NCI-H2196 treated with DMSO at 0.1 percent for 48 hours (cell line): ENCODE data around the gene IL22.

ENCODE experiments used
- DNase-seq: peaks from one replicate; lab custom pipeline; 2025; ENCODE audit not compliant: unreplicated experiment; lab: John Stamatoyannopoulos, UW

Gene IL22

DNA sequence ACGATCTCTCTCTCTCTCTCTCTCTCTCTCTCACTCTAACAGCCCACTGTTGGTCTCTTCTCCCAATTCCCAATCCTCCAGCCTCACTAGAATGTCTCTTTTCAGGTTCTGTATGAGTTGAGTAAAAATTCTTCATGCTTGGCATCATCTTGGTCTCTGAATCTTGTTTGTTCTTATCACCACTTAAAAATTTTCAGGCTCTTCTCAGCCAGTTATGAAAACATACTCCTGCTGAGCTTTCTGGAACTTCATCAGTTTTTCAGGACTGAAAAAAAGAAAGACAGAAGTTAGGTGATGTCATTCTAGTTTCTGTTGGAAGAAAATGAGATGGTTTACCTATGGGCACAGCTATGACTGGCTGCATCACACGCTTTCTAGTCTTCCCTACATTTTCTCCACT lies 11.5 kb upstream of the IL22 start:
- no peak for DNase-seq

DNA sequence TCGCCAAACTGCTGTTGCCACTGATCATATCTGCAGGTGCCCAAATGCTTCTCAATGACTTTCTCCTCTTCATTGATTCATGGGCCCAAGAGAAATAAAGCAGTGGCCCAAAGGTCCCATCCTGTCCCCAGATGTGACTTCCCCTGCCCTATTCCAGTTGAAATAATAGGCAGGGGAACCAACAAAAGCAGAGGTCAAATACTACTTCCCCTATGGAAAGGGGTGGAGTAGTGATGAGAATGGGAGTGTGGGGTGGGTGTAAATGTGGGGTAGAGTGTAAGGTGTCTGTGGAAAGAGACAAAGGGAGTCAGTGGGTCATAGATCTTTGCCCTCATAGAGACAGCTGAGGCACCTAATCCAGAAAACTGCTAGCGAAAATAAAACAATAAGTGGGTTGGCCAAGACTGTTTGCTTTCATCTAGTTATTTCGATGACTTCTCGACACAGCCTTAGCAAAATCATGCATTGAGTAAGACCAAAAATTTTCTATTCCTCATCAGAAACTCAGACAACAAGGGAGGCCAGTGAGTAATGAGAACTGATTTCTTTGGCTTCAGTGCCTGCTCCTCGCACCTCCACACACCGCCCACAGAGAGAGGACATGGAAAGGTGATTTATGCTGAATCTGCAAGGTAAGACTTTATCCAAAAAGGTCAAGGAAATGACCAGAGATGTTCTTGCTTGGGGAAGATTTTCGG lies 10.9 kb upstream of the IL22 start:
- DNase-seq: no peak

DNA sequence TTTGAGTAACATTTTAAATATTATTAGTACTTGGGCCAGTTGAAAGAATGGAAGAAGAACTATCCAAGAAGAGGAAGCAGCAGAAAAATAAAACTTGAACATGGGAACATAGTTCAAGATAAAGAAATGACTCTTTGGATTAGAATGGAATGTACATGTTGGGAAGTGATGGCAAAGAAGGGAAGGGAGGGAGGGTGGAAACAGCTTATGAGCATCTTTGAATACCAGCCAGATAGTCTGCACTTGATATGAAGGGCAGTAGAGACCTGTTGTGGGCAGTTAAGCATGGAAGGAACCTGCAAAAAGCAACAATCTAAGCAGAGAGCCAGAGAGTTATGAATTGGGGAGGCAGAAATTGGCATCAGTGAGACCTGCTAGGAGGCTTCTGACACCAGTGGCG lies 10.0 kb upstream of the IL22 start:
- DNase-seq: no peak

DNA sequence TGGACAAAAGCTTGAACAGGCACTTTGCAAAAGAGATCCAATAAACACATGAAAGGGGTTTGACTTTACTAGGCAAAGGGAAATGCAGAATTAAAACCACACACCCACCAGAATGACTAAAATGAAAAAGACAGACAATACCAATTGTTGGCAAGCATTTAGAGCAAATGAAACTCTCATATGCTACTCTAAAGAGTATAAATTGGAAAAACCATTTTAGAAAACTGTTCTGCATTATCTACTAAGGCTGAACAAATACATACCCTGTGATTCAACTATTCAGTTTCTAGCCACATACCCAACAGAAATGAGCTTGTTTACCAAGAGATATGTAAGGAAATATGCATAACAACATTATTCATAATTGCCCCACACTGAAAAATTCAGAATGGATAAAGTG lies 8.5 kb upstream of the IL22 start:
- DNase-seq: no peak

DNA sequence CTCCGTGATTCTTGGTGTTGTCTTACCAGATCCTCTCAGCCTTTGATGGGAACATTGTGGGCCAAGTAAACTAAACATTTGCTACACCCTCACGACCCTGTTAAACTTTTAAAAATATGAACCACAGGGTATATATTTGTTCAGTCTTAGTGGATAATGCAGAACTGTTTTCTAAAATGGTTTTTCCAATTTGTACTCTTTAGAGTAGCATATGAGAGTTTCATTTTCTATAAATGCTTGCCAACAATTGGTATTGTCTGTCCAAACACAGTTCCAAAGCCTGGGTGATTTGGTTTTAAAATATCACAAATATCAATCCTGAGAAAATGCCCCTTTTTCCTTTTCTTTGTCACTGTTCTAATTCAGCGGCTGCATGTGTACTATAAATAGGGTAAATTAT lies 6.7 kb upstream of the IL22 start:
- no peak for DNase-seq

DNA sequence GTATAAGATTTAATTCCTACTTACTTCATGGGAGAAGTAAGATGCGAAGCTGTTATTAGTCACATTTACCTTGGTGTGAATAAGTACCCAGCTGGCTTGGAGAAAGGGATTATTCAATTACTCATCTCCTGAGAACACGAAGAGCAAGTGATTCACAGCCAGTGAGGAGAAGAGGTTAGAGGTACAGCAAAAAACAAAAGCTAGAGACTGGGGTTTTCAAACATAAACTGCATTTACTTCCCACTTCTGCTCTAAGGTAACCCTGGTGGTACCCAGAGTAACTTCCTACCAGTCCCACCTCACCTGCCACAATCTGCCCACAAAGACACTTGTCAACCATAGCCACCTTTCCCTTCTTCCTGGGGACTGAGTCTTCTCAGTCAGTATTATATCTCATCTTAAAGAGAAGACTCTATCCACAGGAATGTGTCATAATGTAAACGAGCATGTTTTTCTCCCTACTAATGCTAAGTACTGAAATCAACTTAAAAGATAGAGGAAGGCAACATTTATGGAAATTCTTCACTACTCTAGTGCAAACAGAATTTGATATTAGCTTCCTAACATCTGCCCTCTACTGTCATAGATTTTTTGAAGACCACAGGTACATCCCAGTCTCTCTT lies 6.0 kb upstream of the IL22 start:
- DNase-seq: no peak

DNA sequence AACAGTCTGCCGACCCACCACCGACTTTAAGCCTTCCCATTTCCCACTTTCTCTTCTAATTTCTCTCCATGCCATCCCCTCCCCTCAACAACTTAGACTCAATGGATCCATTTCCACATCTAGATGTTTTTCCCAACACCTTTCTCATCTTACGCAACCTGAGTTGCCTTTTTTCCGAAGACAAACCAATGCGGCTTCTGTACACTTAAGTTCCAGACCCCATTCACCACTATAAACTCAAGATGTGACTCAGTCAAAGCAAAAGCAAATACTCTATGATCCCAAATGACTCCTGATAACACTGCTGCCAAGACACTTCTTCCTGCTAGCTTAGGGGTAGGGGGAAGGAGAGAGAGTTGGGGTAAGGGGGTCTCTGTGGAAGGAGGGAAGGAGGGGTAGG lies 1.3 kb downstream of the IL22 start:
- DNase-seq: no peak

DNA sequence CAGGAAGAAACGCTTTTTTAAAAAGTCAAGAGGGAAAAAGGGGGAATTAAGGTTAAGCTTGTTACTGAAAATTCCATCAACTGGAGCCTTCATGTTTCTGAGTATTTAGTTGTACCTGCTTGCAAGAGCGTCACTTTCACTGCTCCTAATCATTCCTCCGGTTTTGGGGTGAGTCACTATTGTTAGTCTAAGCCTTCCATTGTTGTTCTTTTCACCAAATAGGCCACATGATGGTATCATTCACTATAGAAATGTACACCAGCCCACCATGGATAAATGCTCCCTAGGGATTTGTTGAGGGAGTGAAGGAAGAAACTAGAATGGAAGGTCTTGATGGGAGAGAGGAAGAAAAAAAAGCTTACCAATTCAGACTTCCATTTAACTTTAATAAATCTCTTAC lies 3.0 kb downstream of the IL22 start:
- no peak for DNase-seq

DNA sequence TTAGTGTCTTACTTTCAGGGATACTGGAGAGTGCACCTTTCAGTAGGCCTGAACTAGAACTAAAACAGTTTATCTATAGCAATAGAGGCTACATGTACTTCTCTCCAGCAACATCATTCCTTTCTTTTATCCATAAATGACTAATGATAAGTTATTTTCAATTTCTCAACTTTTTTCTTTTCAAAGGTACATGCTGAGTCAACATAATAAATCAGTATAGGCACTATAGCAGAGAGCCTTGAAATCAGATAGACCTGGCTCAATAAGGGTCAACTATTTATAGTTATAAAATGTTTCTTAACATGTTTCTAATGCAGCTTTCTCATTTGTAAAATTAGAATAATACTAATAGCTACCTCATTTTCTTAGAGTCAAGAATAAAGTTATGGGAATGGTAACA lies 5.6 kb downstream of the IL22 start:
- no peak for DNase-seq

DNA sequence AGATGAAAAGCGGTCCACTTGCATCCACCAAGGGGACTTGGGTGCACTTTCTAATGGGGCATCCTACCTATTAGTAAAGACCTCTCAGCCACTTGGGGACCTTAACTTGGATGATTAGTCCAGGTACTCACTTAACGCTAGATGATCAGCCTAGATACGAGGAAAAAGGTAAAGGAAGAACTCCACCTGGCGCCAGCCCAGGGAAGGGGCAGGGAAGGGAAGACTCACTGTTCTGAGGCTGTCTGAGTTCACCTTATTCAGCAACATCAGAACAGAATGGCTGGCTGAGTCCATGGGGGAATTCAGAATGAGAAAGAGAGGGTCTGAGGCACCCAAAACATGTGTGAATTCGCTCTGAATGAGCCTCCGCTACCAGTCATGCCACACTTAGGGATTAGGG lies 7.1 kb downstream of the IL22 start:
- DNase-seq: no peak

DNA sequence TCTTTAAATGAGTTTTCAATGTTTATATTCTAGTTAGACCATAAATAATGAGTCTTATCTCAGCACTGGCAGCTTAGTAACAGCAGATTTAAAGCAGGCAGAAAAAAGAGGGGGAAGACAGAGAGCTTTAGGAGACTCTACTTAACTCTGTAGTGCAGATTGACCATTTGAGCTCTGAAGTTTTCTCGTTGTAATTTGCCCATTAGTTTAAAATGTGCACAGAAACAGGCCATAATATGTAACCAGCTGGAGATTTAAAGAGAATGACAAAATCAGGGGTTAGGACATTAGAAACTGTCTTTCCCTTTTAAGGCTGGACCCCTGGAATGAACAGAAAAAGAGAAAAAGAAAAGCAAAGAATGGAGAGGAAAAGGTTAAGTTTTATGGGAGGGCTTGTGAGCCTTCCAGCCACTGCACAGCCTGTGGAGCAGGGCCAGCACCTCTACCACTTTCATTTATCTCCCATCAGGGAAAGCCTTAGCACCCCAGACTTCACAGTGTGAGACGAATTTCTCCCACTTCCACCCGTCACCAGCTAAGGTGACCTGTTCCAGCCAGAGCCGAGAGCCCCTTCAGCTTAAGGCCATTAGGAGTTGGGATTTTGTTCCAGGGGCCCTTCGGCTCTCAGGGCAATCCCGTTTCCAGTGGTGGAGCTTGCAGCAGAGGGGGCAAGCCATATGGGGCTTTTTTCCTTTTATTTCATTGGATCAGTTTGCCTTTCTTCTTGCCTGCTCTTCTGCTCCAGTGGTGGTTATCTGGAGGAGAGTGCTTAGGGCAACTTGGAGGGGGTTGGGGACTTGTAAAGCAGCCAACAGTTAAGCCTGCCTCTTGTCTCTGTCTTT lies 8.0 kb downstream of the IL22 start:
- no peak for DNase-seq

DNA sequence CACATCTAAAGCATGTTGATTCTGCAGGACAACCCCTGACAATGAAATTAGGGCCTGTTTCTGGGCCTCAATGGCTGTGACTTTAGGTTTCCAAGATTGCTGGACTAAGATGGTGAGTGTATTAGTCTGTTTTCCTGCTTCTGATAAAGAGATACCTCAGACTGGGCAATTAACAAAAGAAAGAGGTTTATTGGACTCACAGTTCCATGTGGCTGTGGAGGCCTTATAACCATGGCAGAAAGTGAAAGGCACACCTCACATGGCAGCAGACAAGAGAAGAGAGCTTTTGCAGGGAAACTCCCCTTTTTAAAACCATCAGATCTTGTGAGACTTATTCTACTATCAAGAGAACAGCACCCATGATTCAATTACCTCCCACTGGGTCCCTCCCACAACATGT lies 10.6 kb downstream of the IL22 start:
- DNase-seq: no peak

DNA sequence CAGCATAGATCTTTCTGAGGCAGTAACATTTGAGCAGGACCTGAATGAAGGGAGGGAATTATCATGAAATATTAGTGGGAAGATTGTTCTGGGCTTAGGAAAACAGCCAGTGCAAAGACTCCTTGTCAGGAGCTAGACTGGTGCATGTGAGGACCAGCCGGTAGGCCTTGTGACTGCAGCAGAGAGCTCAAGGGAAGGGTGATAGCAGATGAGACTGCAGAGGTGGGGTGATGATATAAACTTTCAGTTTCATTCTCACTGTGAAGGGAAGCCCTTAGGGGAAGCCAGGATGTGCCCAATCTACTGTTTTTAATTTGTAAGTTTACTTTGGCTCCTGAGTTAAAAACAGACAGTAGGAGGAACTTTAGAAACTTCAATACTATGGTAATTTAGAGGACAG lies 12.4 kb downstream of the IL22 start:
- DNase-seq: no peak

DNA sequence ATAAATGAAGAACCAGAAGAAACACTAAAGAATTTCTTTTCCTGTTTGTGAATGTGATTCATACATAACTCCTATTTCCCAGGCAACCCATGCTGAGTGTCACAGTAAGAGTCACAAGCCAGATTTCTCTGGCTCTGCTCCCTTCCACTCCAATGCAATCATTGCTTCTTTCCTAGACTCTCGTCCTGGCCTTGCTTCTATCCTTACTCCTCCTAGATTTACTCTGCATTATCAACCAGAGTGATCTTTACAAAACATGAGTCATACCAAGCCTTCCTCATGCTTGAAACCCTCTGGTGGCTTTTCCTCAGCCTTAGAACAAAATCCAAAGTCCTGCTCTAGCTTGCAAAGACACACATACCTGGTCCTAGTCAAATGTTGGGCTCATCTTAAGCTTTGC lies 13.3 kb downstream of the IL22 start:
- DNase-seq: no peak

DNA sequence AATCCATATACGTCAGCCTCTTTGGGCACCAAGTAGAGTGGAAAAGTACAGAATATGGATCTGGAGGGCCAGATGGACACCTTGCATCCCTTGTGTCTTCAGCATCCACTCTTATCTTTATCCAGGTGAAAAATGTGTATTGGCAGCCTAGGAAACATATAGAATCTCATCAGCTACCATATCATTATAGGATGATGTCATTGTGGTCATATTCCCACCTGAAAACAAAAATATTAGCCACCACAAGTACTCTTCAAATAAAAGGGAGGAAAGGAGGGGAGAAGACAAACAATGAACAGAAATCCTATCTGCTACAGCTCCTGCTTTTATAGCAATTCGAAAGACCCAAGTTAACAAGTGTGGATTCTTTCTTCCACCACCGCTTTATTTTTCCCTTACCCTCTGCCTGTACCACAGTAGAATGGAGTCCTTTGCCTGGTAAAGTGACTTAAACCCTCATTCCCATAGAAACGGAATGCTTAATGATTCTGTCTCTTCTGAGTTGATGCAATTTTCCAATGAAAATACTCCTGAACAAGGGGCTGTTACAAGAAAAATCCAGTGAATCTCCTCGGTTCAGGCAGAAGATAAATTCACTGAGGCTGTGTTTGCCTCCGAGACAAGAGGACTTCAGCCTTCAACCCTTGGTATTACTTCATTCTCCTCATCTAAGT lies 14.0 kb downstream of the IL22 start:
- DNase-seq: no peak

DNA sequence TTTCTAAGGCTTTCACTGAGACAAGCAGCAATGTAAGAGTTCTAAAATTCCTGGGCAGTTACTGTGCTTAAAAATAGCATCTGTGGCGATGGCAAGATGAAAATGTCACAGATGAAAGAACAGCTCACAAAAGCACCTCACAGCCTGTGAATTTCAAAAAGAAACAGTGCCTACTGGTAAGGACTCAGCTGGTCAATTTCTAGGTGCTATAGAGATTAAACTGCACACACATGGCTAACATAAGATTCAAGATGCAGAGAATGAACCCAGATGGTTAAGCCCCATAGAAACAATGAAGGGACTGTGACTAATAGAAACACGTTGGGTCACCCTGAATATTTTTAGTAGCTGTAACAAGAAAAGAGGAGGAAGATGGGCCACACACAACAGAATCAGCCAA lies 15.8 kb downstream of the IL22 start:
- DNase-seq: no peak

DNA sequence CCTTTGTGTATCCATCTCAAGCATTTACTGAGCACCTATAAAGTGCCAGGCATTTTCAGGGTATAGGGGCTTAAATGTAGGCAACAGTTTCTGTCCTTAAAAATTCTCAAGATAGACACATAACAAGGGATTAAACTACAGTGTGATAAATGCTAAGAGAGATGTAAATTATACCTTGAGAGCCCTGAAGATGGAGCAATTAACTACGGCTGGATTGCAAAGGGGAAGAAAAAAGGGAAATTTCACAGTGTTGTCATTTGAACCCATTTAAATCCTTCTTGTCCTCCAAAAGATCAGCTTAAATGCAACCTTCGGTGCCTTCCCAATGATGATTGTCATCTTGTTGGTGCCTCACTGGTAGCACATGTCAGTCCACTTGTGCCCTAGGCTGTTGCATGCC lies 16.3 kb downstream of the IL22 start:
- DNase-seq: no peak

DNA sequence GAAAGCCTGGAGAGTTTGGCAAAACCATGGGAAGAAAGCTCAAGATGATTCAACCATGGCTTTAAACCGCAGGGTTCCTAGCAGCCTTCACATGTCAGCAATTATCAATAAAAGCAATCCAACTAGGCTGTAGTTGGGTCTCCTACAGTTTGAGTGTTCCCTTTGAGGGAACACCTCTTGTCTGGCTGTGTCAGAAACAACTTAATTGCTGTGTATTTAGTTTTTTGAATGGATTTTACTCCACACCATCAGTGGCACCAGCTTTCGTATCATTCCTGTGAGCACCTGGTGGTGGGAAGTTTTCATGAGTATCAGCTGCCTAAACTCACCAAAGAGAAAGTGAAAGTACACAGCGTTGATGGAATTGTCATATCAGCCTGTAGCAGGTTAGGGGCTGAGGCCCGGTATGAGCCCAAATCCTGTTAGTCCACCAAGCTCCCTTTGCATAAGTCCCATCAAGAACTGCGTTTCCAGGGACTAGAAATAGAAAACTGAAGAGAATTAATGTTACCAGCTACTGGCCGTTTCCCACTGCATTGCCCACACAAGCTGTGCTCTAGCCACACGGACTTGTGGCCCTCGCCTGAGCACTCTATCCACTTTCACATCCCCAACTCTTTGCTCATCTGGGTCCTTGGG lies 16.9 kb downstream of the IL22 start:
- no peak for DNase-seq

DNA sequence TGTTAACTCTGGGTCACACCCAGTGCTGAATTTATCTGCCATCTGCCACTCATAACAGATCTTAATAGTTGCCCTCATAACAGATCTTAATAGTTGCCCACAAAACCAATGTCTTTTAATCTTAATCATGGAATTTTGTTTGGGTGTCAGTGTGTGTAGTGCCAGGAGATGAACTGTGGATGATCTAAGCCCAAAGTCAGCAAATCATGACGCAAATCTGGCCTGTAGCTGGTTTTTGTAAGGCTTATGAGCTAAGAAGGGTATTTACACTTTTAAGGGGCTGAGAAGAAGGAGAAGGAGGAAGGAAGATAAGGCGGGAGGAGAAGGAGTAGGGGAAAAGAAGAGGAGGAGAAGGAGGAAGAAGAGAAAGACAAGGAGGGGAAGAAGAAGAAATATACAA lies 17.8 kb downstream of the IL22 start:
- DNase-seq: no peak

DNA sequence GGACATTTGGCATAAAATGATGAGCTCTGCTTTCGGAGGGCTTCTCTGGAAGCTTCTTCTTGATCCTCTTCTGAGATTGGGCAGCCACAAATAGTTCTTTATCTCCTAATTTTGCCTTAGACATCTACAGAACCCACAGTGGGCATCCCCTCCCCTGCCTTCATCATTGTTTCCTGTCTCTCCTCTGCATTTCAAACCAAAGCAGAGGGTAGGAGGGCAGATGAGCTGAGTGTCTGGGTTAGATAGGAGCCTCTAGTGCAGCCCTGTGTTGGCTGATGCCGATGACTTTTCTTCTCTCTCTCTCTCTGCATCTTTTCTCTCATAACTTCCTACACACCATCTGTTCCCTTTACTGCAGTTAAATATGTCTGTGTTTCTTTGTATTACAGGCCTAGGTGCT lies 19.3 kb downstream of the IL22 start:
- DNase-seq: no peak

DNA sequence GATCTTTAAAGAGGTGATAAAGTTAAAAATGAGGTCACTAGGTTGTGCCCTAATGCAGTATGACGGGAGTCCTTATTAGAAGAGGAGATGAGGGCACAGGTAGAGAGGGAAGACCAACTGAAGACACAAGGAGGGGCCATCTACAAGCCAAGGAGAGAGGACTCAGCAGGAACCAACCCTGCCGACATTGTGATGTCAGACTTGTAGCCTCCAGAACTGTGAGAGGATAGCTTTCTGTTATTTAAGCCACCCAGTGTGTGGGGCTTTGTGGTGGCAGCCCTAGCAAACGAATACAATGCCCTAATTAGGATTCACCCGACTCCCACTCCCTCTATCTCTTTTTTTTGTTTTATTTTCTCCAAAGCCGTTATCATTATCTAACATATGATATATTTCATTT lies 19.9 kb downstream of the IL22 start:
- no peak for DNase-seq
